ENCODE measurements around the gene FNIP2. TPM values are rescaled to one million over a fixed set of nuclear protein-coding genes. Genes with fewer than 3 reads are reported as not detected.

FNIP2 gene
- total RNA-seq, 1 donor from 2014 or later, result 33.7 TPM

- no peak for TF ChIP-seq CTCF (IDR thresholded peaks at IDR 0.05)
- Mint-ChIP-seq H3K27me3 (ENCODE audit: low read depth) (no peaks in the 10 kb centered on the region), H3K27ac (ENCODE audit: unreplicated experiment) (no peak overlapping the region), H3K4me1 (ENCODE audit: low read depth) (no peaks in the 10 kb centered on the region), H3K36me3 (ENCODE audit: low read depth) (peaks cover 31% of the 10 kb centered on the region), H3K4me3 (ENCODE audit: unreplicated experiment) (no peak overlapping the region), H3K9me3 (ENCODE audit: low read depth) (no peaks in the 10 kb centered on the region)
- DNase-seq (ENCODE audit: low spot score), result no peak
Observed at GRCh38 chr4:158840131-158840530, 71.3 kb downstream of the FNIP2 start.

GRCh38 chr4:158841540-158841939 lies 72.7 kb downstream of the FNIP2 start:
- no peaks in the 10 kb centered on the region for H3K27me3 Mint-ChIP-seq (ENCODE audit: low read depth)
- H3K36me3 Mint-ChIP-seq (ENCODE audit: low read depth), result peaks cover 23% of the 10 kb centered on the region
- H3K9me3 Mint-ChIP-seq (ENCODE audit: low read depth), result no peaks in the 10 kb centered on the region
- H3K4me1 Mint-ChIP-seq (ENCODE audit: low read depth), result no peaks in the 10 kb centered on the region
- TF ChIP-seq CTCF (IDR thresholded peaks at IDR 0.05), result no peak
- DNase-seq (ENCODE audit: low spot score), result no peak
- no peak overlapping the region for H3K27ac Mint-ChIP-seq (ENCODE audit: unreplicated experiment)
- no peak overlapping the region for H3K4me3 Mint-ChIP-seq (ENCODE audit: unreplicated experiment)

GRCh38 chr4:158845311-158846041 lies 76.7 kb downstream of the FNIP2 start:
- peaks cover 14% of the 10 kb centered on the region for H3K36me3 Mint-ChIP-seq (ENCODE audit: low read depth)
- no peaks in the 10 kb centered on the region for H3K4me1 Mint-ChIP-seq (ENCODE audit: low read depth)
- TF ChIP-seq CTCF (IDR thresholded peaks at IDR 0.05), result no peak
- no peaks in the 10 kb centered on the region for H3K9me3 Mint-ChIP-seq (ENCODE audit: low read depth)
- no peaks in the 10 kb centered on the region for H3K27me3 Mint-ChIP-seq (ENCODE audit: low read depth)
- no peak overlapping the region for H3K27ac Mint-ChIP-seq (ENCODE audit: unreplicated experiment)
- no peak overlapping the region for H3K4me3 Mint-ChIP-seq (ENCODE audit: unreplicated experiment)
- no peak for DNase-seq (ENCODE audit: low spot score)

- no peak for DNase-seq (ENCODE audit: low spot score)
- peaks cover 2% of the 10 kb centered on the region for H3K4me1 Mint-ChIP-seq (ENCODE audit: low read depth)
- H3K27ac Mint-ChIP-seq (ENCODE audit: unreplicated experiment), result no peak overlapping the region
- H3K36me3 Mint-ChIP-seq (ENCODE audit: low read depth), result peaks cover 16% of the 10 kb centered on the region
- H3K27me3 Mint-ChIP-seq (ENCODE audit: low read depth), result no peaks in the 10 kb centered on the region
- no peak overlapping the region for H3K4me3 Mint-ChIP-seq (ENCODE audit: unreplicated experiment)
- H3K9me3 Mint-ChIP-seq (ENCODE audit: low read depth), result no peaks in the 10 kb centered on the region
- TF ChIP-seq CTCF (IDR thresholded peaks at IDR 0.05), result no peak
Observed at GRCh38 chr4:158847535-158847934, 78.7 kb downstream of the FNIP2 start.

GRCh38 chr4:158849681-158850080 lies 80.9 kb downstream of the FNIP2 start:
- H3K27me3 Mint-ChIP-seq (ENCODE audit: low read depth), result no peaks in the 10 kb centered on the region
- no peak for DNase-seq (ENCODE audit: low spot score)
- peaks cover 13% of the 10 kb centered on the region for H3K36me3 Mint-ChIP-seq (ENCODE audit: low read depth)
- H3K4me1 Mint-ChIP-seq (ENCODE audit: low read depth), result peaks cover 2% of the 10 kb centered on the region
- no peak overlapping the region for H3K4me3 Mint-ChIP-seq (ENCODE audit: unreplicated experiment)
- TF ChIP-seq CTCF (IDR thresholded peaks at IDR 0.05), result no peak
- no peak overlapping the region for H3K27ac Mint-ChIP-seq (ENCODE audit: unreplicated experiment)
- H3K9me3 Mint-ChIP-seq (ENCODE audit: low read depth), result no peaks in the 10 kb centered on the region
